Measurements from ENCODE around the gene ARL15.

The ARL15 gene

DNA sequence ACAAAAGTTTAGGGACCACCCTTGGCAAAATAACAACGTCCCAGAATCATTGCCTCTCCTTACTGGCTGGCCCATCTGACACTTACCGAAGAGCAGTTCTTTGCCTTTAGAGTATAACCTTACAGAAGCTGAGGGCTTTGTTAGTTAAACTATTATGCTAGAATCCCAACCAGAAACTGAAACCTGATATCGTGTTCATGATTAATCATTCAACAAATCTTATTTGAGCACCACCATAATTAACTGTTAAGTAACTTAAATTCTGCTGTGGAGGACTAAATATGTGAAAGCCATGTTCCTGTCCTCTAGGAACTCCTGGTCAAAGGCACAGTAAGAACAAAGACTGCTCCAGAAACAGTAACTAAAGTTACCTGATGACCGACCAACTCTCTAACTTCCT is 104.9 kb downstream of the ARL15 start:
- no peak for DNase-seq (ENCODE audit: low read depth)
- no peak overlapping the region for H3K4me3 ChIP-seq (ENCODE audit: low read depth, low read length)
- TF ChIP-seq, protein P1, sequence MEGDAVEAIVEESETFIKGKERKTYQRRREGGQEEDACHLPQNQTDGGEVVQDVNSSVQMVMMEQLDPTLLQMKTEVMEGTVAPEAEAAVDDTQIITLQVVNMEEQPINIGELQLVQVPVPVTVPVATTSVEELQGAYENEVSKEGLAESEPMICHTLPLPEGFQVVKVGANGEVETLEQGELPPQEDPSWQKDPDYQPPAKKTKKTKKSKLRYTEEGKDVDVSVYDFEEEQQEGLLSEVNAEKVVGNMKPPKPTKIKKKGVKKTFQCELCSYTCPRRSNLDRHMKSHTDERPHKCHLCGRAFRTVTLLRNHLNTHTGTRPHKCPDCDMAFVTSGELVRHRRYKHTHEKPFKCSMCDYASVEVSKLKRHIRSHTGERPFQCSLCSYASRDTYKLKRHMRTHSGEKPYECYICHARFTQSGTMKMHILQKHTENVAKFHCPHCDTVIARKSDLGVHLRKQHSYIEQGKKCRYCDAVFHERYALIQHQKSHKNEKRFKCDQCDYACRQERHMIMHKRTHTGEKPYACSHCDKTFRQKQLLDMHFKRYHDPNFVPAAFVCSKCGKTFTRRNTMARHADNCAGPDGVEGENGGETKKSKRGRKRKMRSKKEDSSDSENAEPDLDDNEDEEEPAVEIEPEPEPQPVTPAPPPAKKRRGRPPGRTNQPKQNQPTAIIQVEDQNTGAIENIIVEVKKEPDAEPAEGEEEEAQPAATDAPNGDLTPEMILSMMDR (IDR thresholded peaks at IDR 0.05; ENCODE audit: low read depth, low read length, missing control alignments) = no peak

DNA sequence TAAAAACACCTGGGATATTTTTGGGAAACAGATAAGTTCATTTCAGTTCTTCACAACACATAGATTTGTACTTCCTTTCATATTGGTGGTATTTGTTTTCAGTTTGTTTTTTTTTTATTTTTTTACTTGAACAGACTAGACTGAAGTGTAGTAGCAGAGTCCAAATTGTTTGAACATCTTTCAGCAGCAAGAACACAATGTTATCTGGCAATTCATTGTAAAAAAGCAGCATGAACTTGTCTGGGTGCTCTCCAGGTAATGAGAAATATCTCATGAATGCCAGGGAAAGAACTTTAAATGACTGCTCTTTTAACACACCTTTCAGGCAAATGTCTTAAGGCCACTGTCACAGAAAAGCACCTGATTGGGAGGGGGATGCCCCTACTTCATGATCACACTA is 113.4 kb downstream of the ARL15 start:
- no peak overlapping the region for H3K4me3 ChIP-seq (ENCODE audit: low read depth, low read length)
- no peak for DNase-seq (ENCODE audit: low read depth)
- TF ChIP-seq, protein P1 (IDR thresholded peaks at IDR 0.05; ENCODE audit: low read depth, low read length, missing control alignments) = no peak

GRCh38 chr5:54195701-54196100 is 114.7 kb downstream of the ARL15 start:
- DNase-seq (ENCODE audit: low read depth) = no peak
- TF ChIP-seq, protein P1 (IDR thresholded peaks at IDR 0.05; ENCODE audit: low read depth, low read length, missing control alignments) = no peak
- H3K4me3 ChIP-seq (ENCODE audit: low read depth, low read length) = no peak overlapping the region

DNA sequence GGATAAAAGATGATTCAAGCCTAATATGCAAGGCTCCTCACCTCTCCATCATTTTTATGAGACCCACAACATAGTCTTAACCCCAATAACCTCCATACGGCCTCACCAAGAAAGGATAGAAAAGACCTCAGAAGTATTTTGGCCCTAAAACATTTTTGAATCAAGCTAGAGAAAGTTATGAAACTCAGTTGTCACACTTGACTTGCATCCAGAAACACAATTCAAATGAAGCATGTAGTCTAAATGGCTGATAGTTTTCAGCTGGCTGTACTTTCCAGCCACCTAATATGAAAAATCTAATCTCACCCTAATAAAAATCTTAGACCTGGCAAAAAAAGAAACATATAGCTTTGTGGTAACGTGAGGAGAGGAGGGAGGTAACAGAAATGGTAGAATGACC is 116.1 kb downstream of the ARL15 start:
- TF ChIP-seq, protein P1 (IDR thresholded peaks at IDR 0.05; ENCODE audit: low read depth, low read length, missing control alignments) = no peak
- DNase-seq (ENCODE audit: low read depth) = no peak
- H3K4me3 ChIP-seq (ENCODE audit: low read depth, low read length) = no peak overlapping the region

- H3K4me3 ChIP-seq (ENCODE audit: low read depth, low read length) = no peak overlapping the region
- TF ChIP-seq, protein P1 (IDR thresholded peaks at IDR 0.05; ENCODE audit: low read depth, low read length, missing control alignments) = no peak
- no peak for DNase-seq (ENCODE audit: low read depth)
Measured at GRCh38 chr5:54187694-54188093, 122.7 kb downstream of the ARL15 start.

DNA sequence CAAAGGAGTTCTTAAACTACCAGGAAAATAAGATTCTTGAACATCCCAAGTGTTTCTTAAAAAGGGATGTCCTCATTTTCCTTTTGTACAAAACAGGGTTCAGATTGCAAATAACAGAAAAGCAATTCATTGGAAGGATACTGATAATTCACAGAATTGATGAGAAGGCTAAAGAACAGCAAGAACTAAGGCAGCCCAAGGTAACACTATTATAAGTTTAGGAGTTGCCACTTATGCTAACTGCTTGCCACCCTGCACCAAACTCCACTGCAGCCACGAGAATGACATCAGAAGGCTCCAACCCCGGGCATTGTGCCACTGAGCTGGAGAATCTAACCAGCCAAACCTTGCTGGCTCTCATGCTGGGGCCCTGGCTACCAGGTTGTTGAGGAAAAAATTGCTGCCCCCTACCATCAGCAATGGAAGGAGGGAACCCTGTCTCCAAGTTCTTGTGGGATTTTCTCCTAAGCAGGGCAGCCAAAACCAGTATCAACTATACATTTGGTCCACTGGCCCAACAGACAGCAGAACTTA is 123.4 kb downstream of the ARL15 start:
- TF ChIP-seq, protein P1 (IDR thresholded peaks at IDR 0.05; ENCODE audit: low read depth, low read length, missing control alignments) = no peak
- no peak for DNase-seq (ENCODE audit: low read depth)
- H3K4me3 ChIP-seq (ENCODE audit: low read depth, low read length) = no peak overlapping the region

- TF ChIP-seq, protein P1 (IDR thresholded peaks at IDR 0.05; ENCODE audit: low read depth, low read length, missing control alignments) = no peak
- no peak overlapping the region for H3K4me3 ChIP-seq (ENCODE audit: low read depth, low read length)
- DNase-seq (ENCODE audit: low read depth) = no peak
Measured at GRCh38 chr5:54186108-54186507, 124.3 kb downstream of the ARL15 start.
